Measurements from ENCODE around the gene MRPS12.

The MRPS12 gene

DNA sequence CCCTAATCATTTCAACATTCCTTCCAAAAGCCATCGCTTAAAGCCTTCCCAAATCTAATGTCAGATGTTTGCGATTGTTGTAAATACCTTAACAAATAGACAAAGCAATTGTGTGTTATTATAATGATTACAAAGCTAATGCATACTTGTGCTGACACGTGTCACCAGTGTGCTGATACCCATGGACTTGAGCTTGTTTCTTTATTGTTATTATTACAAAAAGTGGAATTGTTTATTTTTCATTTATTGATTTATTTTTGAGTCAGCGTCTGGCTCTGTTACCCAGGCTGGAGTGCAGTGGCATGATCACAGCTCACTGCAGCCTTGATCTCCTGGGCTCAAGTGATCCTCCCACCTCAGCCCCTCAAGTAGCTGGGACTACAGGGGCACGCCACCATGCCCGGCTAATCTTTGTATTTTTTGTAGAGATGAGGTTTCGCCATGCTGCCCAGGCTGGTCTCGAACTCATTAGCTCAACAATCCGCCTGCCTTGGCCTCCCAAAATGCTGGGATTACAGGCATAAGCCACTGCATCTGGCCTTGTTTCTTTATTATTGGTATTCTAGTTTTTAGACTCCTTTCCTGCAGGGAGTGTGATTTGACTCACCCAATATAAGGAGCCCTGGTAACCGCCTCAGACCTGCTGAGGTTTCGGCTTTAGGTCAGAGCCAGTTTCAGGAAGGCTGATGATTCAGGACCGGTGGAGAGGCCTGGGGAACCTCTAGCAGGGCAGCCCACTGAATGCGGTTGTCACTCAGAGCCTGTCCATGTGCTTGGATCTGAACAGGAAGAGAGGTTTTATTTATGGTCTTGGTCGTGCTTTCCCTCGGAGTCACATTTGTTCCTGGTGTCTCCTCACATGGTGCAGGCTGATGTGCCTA lies 46.9 kb downstream of the MRPS12 start:
- ATAC-seq, result peak; percentile 93 to 95

GRCh38 chr19:38978326-38978689 lies 47.6 kb downstream of the MRPS12 start:
- ATAC-seq, result no peak

GRCh38 chr19:38979812-38980211 lies 49.1 kb downstream of the MRPS12 start:
- ATAC-seq, result no peak

DNA sequence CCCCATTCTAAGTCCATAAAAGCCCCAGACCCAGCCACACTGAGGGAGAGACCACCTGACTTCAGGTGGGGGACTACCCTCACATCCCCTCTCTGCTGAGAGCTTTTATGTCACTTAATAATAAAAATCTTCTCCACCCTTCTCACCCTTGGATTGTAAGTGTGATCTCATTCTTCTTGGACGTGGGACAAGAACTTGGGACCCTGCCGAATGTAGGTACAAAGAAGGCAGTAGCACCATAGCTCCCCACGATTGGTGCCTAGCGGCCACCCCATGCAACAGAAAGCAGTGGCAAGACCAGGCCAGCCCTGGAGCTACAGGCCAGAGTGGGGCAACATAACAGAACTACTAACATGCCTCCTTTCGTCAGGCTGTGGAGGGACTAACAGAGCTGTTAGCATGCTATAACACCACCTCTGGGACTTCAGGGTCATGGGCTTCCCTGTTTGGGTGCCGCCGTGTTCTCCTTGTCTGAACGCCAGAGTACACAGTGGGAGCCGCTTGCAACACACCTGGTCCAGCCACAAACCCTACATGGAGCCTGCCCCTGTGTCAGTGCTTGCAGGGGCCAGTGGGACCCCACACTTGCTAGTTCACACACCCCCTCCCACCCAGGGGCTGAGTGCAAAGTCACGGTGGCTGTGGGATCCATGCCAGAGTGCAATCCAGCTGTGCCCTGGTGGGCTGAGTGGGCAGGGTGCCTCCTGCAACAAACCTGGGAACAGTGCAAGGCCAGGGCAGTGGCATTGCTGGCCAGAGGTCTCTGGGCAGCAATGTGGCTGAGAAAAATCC lies 50.0 kb downstream of the MRPS12 start:
- no peak for ATAC-seq
